ENCODE measurements around the gene GPR39. TPM values are rescaled to one million over a fixed set of nuclear protein-coding genes. Genes with fewer than 3 reads are reported as not detected.

The GPR39 gene
- total RNA-seq, 4 donors from 2014 or later = 0.21 to 1.8 (median 0.22) TPM; not detected in 1

- Histone ChIP-seq H3K27ac (no peak overlapping the region), H3K36me3 (no peaks in the 10 kb centered on the region), H3K4me1 (no peaks in the 10 kb centered on the region), H3K9me3 (no peaks in the 10 kb centered on the region), H3K27me3 (no peaks in the 10 kb centered on the region), H3K4me3 (no peak overlapping the region)
- DNase-seq (ENCODE audit: low spot score in 2 of 2) = no peak
- TF ChIP-seq CTCF (IDR thresholded peaks at IDR 0.05) (no peak), EP300 (IDR thresholded peaks at IDR 0.05) (no peak), POLR2A (IDR thresholded peaks at IDR 0.05) (no peak)
- 46 to 52% methylated on average over 2 of the region's 2 CpGs for WGBS, 2 donors
Observed at GRCh38 chr2:132620115-132620514, 203.5 kb downstream of the GPR39 start.

- Histone ChIP-seq H3K9me3 (no peaks in the 10 kb centered on the region), H3K4me1 (no peaks in the 10 kb centered on the region), H3K4me3 (no peak overlapping the region), H3K36me3 (no peaks in the 10 kb centered on the region), H3K27ac (no peak overlapping the region), H3K27me3 (no peaks in the 10 kb centered on the region)
- 71 to 84% methylated on average over 8 of the region's 8 CpGs for WGBS, 2 donors
- TF ChIP-seq CTCF (IDR thresholded peaks at IDR 0.05) = no peak
- TF ChIP-seq POLR2A (IDR thresholded peaks at IDR 0.05) = no peak
- no peak for TF ChIP-seq EP300 (IDR thresholded peaks at IDR 0.05)
- no peak for DNase-seq (ENCODE audit: low spot score in 2 of 2)
Observed at GRCh38 chr2:132621131-132621875, 204.7 kb downstream of the GPR39 start.

GRCh38 chr2:132623096-132623839 lies 206.7 kb downstream of the GPR39 start:
- no peaks in the 10 kb centered on the region for H3K4me1 ChIP-seq
- WGBS, 2 donors = 60 to 70% methylated on average over 9 of the region's 9 CpGs
- TF ChIP-seq POLR2A (IDR thresholded peaks at IDR 0.05) = no peak
- TF ChIP-seq EP300 (IDR thresholded peaks at IDR 0.05) = no peak
- TF ChIP-seq CTCF (IDR thresholded peaks at IDR 0.05) = no peak

GRCh38 chr2:132627536-132627935 lies 210.9 kb downstream of the GPR39 start:
- H3K9me3 ChIP-seq = no peaks in the 10 kb centered on the region
- DNase-seq (ENCODE audit: low spot score in 2 of 2) = no peak
- no peak overlapping the region for H3K4me3 ChIP-seq
- no peak for TF ChIP-seq EP300 (IDR thresholded peaks at IDR 0.05)
- no peak for TF ChIP-seq POLR2A (IDR thresholded peaks at IDR 0.05)
- TF ChIP-seq CTCF (IDR thresholded peaks at IDR 0.05) = no peak
- no peak overlapping the region for H3K27ac ChIP-seq
- 64 to 68% methylated on average over 3 of the region's 3 CpGs for WGBS, 2 donors
- no peaks in the 10 kb centered on the region for H3K27me3 ChIP-seq
- no peaks in the 10 kb centered on the region for H3K36me3 ChIP-seq
- H3K4me1 ChIP-seq = peaks cover 0 to 10% (median 2%) of the 10 kb centered on the region in 4 donors

More at GRCh38 chr2:132623096-132623839, 206.7 kb downstream of the GPR39 start:
- Histone ChIP-seq H3K36me3 (no peaks in the 10 kb centered on the region), H3K4me3 (no peak overlapping the region), H3K27me3 (no peaks in the 10 kb centered on the region), H3K27ac (no peak overlapping the region), H3K9me3 (no peaks in the 10 kb centered on the region)
- no peak for DNase-seq (ENCODE audit: low spot score in 2 of 2)

Data from tibial nerve (tissue), 4 donors.